GM12891 (cell line): ENCODE measurements around the gene ZBTB38.

ENCODE experiments used
- DNase-seq: peaks from one replicate; pipeline ENCODE4 v3.0.0; 2011; ENCODE audit warnings: low spot score; ENCODE audit not compliant: insufficient read length
- FAIRE-seq: peaks from 2 replicates; lab custom pipeline; 2011; peaks lifted over from hg19 to GRCh38; lab: Jason Lieb, UNC
- PAX5 ChIP-seq: IDR thresholded peaks from 2 replicates; pipeline ENCODE4 v1.6.1; 2011; ENCODE audit warnings: low read length, moderate library complexity, mild to moderate bottlenecking; ENCODE audit not compliant: insufficient read depth, severe bottlenecking
- POLR2A ChIP-seq: IDR thresholded peaks from 2 replicates; pipeline ENCODE4 v1.6.1; 2011; ENCODE audit warnings: low read depth, low read length, control low read depth
- POLR2AphosphoS5 ChIP-seq: IDR thresholded peaks from 2 replicates; pipeline ENCODE4 v1.6.1; 2011; ENCODE audit warnings: low read depth, low read length, control low read depth
- POU2F2 ChIP-seq: IDR thresholded peaks from 2 replicates; pipeline ENCODE4 v1.6.1; 2011; ENCODE audit warnings: low read depth, mild to moderate bottlenecking, control low read depth, low read length, moderate library complexity
- SPI1 ChIP-seq: IDR thresholded peaks from 2 replicates; pipeline ENCODE4 v1.6.1; 2011; ENCODE audit warnings: low read depth, low read length, control low read depth
- TAF1 ChIP-seq: IDR thresholded peaks from 2 replicates; pipeline ENCODE4 v1.6.1; 2011; ENCODE audit warnings: low read depth, low read length, control low read depth

ZBTB38 gene

DNA sequence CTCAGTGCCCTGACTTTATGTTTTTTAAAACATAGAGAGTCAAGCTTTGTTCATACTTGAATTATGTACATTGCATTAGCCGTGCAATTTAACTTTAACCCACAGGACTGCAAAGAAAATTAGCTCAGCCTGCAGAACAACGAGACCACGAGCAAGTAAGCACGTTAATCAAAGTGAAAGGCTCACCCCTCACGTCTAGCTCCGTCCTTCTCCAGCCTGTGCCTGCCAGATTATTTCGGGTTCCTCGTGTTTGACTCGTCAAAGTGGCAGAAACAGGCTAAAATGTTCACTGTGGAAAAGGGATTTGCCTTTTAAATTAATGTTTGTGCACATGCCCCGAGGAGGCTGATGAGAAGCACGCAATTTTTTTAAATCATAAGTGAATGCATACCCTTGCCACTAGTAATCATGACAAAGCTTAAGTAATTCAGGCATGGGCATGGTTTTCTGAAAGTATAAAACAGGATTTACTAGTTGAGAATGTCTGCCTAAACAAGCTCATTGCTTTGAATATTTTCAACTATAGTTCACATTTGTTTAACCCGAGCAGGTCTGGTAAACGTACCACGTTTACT lies 15.3 kb downstream of the ZBTB38 start:
- no peak for TF ChIP-seq PAX5
- no peak for TF ChIP-seq POU2F2
- TF ChIP-seq POLR2AphosphoS5: no peak
- TF ChIP-seq TAF1: no peak
- no peak for TF ChIP-seq POLR2A
- no peak for TF ChIP-seq SPI1
- FAIRE-seq: peak; percentile 59
- DNase-seq: no peak

DNA sequence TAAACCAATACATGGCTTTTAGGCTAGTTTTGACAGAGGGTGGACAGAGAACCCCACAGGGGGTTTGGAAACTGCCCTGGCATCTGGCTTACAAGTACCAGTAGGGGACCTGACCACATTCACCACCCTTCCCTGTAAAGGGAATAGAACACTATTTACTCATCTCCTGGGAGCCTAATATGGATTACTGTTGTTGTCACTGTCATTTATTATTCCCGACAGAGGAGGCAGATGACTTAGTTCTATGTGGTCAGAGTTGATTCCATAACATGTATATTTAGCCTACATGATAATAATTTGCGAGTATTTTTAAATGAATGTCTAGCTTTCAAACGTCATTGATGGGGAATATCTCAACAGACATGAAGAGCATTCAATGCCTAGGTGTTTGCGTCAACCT lies 15.9 kb downstream of the ZBTB38 start:
- FAIRE-seq: no peak
- TF ChIP-seq SPI1: no peak
- TF ChIP-seq POU2F2: no peak
- no peak for DNase-seq

DNA sequence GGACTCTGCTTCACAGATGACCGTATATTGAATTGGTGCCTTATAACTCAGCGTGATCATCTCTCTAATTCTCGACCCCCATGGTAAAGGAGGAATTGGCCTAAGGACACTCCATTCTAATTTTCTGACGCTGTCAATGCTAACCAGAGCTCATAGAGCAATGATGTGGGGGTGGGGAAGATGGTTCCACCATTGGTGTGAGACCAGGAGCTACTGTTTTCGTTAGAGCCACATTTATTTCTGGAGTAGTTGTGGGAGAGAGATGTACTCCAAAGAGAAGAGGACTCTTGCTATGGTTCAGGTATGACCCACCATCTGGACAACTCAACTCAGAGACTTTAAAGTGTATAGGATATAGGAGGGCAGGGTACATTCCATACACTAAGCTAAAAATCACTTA lies 16.3 kb downstream of the ZBTB38 start:
- TF ChIP-seq PAX5 (no peak), POLR2AphosphoS5 (no peak), POLR2A (no peak), TAF1 (no peak), SPI1 (no peak), POU2F2 (no peak)
- DNase-seq: no peak
- no peak for FAIRE-seq

DNA sequence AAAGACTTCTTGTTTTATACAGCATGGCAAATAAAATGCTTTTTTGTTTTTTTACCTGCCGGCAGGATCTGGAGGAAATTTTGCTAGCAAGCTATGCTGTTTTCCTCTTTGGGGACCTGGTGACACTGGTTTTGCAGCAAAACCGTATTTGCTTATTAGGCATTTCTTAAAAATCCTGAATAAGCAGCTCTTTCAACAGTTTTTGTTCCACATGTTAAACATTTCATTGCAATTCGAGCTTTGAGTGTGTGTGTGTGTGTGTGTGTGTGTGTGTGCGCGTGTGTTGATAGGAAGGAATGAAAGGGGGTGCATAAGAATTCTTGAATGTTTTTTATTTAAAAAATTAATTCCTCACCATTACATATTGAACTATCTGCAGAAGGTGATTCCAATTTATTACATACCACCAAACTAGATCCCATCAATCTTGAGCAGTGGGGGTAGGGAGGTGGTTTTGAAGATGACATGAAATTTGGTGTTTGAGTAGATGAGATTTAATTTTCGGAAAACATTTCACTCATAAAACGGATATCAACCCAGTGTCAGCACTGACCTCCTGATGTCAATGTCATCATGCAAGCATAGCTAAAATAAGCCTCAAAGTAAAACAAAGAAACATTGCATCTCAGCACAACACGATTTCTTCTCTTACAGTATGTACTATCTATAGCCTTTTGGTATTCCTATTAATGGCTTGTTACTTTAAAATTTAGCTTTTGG lies 17.3 kb downstream of the ZBTB38 start:
- FAIRE-seq: no peak
- no peak for DNase-seq
- no peak for TF ChIP-seq TAF1
- TF ChIP-seq SPI1: no peak
- TF ChIP-seq POU2F2: no peak
- TF ChIP-seq POLR2AphosphoS5: no peak
- TF ChIP-seq POLR2A: no peak
- no peak for TF ChIP-seq PAX5

DNA sequence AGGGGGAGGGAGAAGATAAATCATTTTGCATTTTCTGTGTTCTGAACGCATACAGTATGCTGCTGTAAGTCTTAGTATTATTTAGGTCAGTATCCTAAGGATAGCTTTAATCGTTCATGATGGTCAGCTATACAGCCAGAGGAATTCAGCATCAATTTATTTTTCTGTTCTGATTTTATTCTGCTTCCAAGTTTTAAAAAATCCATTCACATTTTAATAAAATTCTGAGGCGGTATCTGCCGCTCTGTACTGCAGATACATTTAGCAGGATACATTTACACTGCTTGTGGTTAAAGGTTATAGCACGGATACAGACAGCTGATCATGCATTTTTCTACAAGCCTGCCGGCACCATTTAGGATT lies 17.8 kb downstream of the ZBTB38 start:
- FAIRE-seq (no peak), DNase-seq (no peak)
- TF ChIP-seq POLR2A: no peak
- TF ChIP-seq POLR2AphosphoS5: no peak

- no peak for DNase-seq
- no peak for TF ChIP-seq TAF1
- TF ChIP-seq PAX5: no peak
- TF ChIP-seq POU2F2: no peak
- peak; percentile 61 for FAIRE-seq
Measured at GRCh38 chr3:141386611-141387111, 18.4 kb downstream of the ZBTB38 start.

DNA sequence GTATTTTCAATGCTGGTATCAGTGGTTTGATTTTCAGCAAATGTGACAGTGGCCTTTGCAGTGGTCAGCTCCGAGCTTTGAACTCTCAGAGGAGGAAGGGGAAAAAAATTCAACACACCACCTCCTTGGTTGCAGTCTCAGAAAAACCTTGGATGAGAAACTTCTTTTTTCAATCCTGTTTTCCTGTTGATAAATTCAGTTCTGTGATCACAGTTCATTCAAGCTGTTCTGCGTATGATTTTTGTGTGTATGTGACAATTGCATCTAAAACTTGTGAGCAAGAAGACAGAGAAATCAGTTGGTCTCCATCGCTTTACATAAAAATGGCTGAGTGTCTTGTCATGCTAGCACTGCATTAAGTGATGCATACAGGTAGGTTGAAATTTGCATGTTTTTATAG lies 19.2 kb downstream of the ZBTB38 start:
- no peak for DNase-seq
- FAIRE-seq: no peak
- TF ChIP-seq POU2F2 (no peak), POLR2A (no peak), POLR2AphosphoS5 (no peak), PAX5 (no peak), TAF1 (no peak), SPI1 (no peak)

DNA sequence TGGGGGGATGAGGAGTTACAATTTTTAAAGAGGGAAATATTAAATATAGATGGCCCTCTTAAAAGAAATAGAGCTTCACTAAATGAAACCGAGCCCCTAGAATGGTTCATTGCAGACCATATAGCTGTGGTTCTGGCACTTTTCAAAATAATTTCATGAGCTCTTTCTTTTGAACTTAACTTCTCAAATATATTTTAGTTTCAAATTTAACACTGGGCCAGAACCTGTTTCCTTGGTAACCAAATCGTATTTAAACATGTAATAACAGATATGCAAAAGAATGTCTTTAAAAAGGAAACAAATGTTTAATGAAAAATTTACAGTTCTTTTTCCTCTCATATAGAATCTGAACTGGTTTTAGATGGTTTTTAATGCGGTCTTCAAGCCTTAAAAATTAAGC lies 20.1 kb downstream of the ZBTB38 start:
- no peak for DNase-seq
- no peak for FAIRE-seq
- TF ChIP-seq POLR2AphosphoS5: no peak
- no peak for TF ChIP-seq TAF1
- TF ChIP-seq PAX5: no peak
- no peak for TF ChIP-seq POU2F2
- no peak for TF ChIP-seq POLR2A
- TF ChIP-seq SPI1: no peak

DNA sequence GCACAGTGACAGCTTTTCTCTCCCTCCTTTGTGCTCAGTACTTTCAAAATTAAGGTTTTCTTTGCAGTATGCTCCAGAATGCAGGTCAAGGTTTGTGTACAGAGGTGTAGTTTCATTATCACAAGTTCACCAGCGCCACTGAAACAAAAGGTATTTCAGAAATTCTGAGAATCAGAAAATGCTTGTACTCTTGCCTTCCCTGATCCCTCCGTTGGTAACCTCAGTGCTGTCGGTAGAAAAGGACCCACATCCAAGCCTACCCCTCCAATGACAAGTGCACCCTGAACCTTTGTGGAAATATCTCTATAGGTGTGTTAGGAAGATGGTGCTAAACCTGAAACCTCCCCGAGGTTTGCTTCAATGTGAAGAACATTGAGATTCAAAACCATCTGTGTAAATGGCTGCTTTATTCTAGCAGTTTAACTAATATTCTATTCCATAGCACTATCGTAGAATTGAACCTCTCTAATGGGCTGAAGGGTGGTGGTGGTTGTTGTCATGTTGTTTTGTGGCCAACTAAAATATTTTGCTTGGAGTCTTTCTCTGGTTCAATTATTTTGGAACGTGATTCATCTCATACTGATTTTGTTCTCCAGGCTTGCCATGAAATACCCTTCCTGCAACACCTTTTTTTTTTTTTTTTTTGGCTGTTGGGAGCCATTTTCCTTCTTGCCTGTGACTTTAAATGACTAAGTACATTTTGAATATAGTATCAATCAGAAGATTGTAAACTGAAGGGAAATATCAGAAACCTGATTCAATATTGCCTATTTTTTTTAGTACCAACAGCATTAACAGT lies 20.7 kb downstream of the ZBTB38 start:
- FAIRE-seq (no peak), DNase-seq (no peak)

DNA sequence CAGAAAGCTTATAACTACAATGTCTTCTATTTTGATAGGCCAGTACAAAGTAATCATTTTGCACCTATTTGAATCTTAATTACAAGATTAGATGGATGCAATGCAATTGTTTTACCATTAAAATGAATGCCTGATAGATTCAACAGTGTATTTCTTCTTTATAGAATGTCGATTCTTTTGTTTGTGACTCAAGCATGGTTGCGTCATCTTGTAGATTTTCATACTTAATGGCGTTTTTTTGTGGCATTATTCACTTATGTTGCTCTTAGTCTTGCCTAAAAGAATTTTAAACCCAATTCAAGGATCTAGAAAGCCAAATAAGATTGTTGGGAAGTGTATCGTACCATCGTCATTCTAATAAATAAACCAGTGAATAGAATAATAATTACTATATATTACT lies 21.4 kb downstream of the ZBTB38 start:
- no peak for TF ChIP-seq PAX5
- TF ChIP-seq TAF1: no peak
- TF ChIP-seq SPI1: no peak
- TF ChIP-seq POLR2AphosphoS5: no peak
- no peak for TF ChIP-seq POLR2A
- no peak for TF ChIP-seq POU2F2
- FAIRE-seq: no peak
- no peak for DNase-seq

More for the DNA sequence above, 20.7 kb downstream of the ZBTB38 start:
- TF ChIP-seq POLR2AphosphoS5: no peak
- TF ChIP-seq SPI1: no peak
- no peak for TF ChIP-seq POU2F2
- no peak for TF ChIP-seq TAF1
